HEK293 (cell line): ENCODE results near the gene LYPD3.
A peak's percentile ranks its signal among the peaks of the same experiment; 100 is the strongest.

Experiments
- CTCF ChIA-PET: fragments of 350-600 bp; formaldehyde crosslinking; extraction: SDS; loops from one replicate; lab custom pipeline; 2021; ENCODE audit warnings: antibody characterized with exemption; lab: Yijun Ruan, JAX
- POLR2A ChIA-PET: fragments of 300-600 bp; formaldehyde crosslinking; extraction: SDS; loops from one replicate; lab custom pipeline; 2020; ENCODE audit warnings: antibody characterized with exemption, inconsistent platforms; lab: Yijun Ruan, JAX
- H3K27ac ChIP-seq: fragments of 200-500 bp; sonication (Bioruptor generic); 2 replicates; pipeline ENCODE4 v1.5.1; 2014; ENCODE audit warnings: low read depth, low read length, control low read depth, inconsistent platforms; ENCODE audit errors: extremely low read depth
- H3K36me3 ChIP-seq, 2 experiments: fragments of 200-500 bp in 1 of 2; sonication (Bioruptor generic) in 1 of 2; 1 replicate in 1 of 2; 2 replicates in 1 of 2; pipeline ENCODE4 v1.5.1; 2014 to 2017; ENCODE audit warnings: inconsistent platforms in 2 of 2, low read length in 2 of 2; ENCODE audit not compliant: control insufficient read depth in 2 of 2, insufficient read depth in 1 of 2
- H3K4me1 ChIP-seq: fragments of 200-500 bp; sonication (Bioruptor generic); 2 replicates; pipeline ENCODE4 v1.5.1; 2014; ENCODE audit warnings: mild to moderate bottlenecking, low read length, inconsistent platforms; ENCODE audit not compliant: control insufficient read depth, insufficient read depth
- H3K4me3 ChIP-seq: 2 replicates; pipeline ENCODE4 v1.5.1; 2011; ENCODE audit warnings: low read depth, mild to moderate bottlenecking, control low read depth, low read length, moderate library complexity
- H3K9me3 ChIP-seq: fragments of 200-500 bp; sonication (Bioruptor generic); 2 replicates; pipeline ENCODE4 v1.5.1; 2014; ENCODE audit warnings: low read depth, low read length, inconsistent platforms; ENCODE audit not compliant: control insufficient read depth, insufficient read depth
- GLIS1 ChIP-seq: fragments of 450-650 bp; formaldehyde crosslinking; IDR thresholded peaks from 2 replicates; pipeline ENCODE4 v1.5.1; 2016; ENCODE audit warnings: missing biosample characterization, missing genetic modification characterization
- HIC1 ChIP-seq: fragments of 450-650 bp; formaldehyde crosslinking; IDR thresholded peaks from 2 replicates; pipeline ENCODE4 v1.5.1; 2016; ENCODE audit warnings: missing biosample characterization, missing genetic modification characterization
- PRDM10 ChIP-seq: fragments of 450-650 bp; formaldehyde crosslinking; IDR thresholded peaks from 2 replicates; pipeline ENCODE4 v1.5.1; 2016; ENCODE audit warnings: missing biosample characterization, missing genetic modification characterization
- SP3 ChIP-seq: fragments of 450-650 bp; formaldehyde crosslinking; IDR thresholded peaks from 2 replicates; pipeline ENCODE4 v1.5.1; 2016; ENCODE audit warnings: missing biosample characterization, missing genetic modification characterization
- ZNF121 ChIP-seq: fragments of 450-650 bp; formaldehyde crosslinking; IDR thresholded peaks from 2 replicates; pipeline ENCODE4 v1.5.1; 2016; ENCODE audit warnings: missing biosample characterization, missing genetic modification characterization
- ZNF18 ChIP-seq: fragments of 450-650 bp; formaldehyde crosslinking; IDR thresholded peaks from 2 replicates; pipeline ENCODE4 v1.5.1; 2016; ENCODE audit warnings: missing biosample characterization, missing genetic modification characterization
- ZNF394 ChIP-seq: fragments of 450-650 bp; formaldehyde crosslinking; IDR thresholded peaks from 2 replicates; pipeline ENCODE4 v1.5.1; 2016; ENCODE audit warnings: missing biosample characterization, missing genetic modification characterization, mild to moderate bottlenecking, moderate library complexity, borderline replicate concordance
- ZNF626 ChIP-seq: fragments of 450-650 bp; sonication (Bioruptor Pico); formaldehyde crosslinking; IDR thresholded peaks from 2 replicates; pipeline ENCODE4 v1.5.1; 2018; ENCODE audit warnings: missing biosample characterization, missing genetic modification characterization, inconsistent platforms
- ZNF660 ChIP-seq: fragments of 450-650 bp; IDR thresholded peaks from 2 replicates; pipeline ENCODE4 v1.5.1; 2018; ENCODE audit warnings: missing biosample characterization, mild to moderate bottlenecking, missing genetic modification characterization

The LYPD3 gene

GRCh38 chr19:43460362-43461016, 4.9 kb downstream of the LYPD3 start:
- no peaks in the 10 kb centered on the region for H3K9me3 ChIP-seq
- ChIA-PET POLR2A (interaction anchor here (0.6 to 1.7 kb wide), 3 partner anchors 12 to 135 kb away, joined by 3 to 9 read pairs (median 7); partner anchors contain the start of genes IRGQ and PHLDB3), CTCF (interaction anchor here (1.0 to 12.2 kb wide), 6 partner anchors 14 to 60 kb away, joined by 3 to 180 read pairs (median 8); no protein-coding TSS in a partner anchor)

GRCh38 chr19:43457809-43458208, 7.6 kb downstream of the LYPD3 start:
- H3K27ac ChIP-seq, result no peak overlapping the region
- H3K4me3 ChIP-seq, result no peak overlapping the region
- no peaks in the 10 kb centered on the region for H3K9me3 ChIP-seq
- TF ChIP-seq ZNF660, result no peak
- no peak for TF ChIP-seq ZNF18
- TF ChIP-seq PRDM10 (tag by site-specific recombination), result peak; percentile 70
- no peak for TF ChIP-seq SP3 (tag by site-specific recombination)
- no peak for TF ChIP-seq ZNF394 (tag by site-specific recombination)
- TF ChIP-seq GLIS1 (tag by site-specific recombination), result peak; percentile 42; the same call in 1 of the 2 replicates
- TF ChIP-seq ZNF121 (tag by site-specific recombination), result 0 out of 2 replicates have a peak, but pooled peaks have one; percentile 15
- TF ChIP-seq, all 188 proteins: peak for 3
- Histone ChIP-seq H3K36me3 (no peaks in the 10 kb centered on the region; a peak in 1 of 3 replicates), H3K4me1 (peaks cover 3% of the 10 kb centered on the region; the same call in 1 of the 2 replicates)
- ChIA-PET POLR2A (no interaction called here), CTCF (interaction anchor here (0.7 to 12.2 kb wide), 4 partner anchors 11 to 62 kb away, joined by 3 to 180 read pairs (median 8); no protein-coding TSS in a partner anchor)

More at GRCh38 chr19:43460362-43461016, 4.9 kb downstream of the LYPD3 start:
- H3K4me1 ChIP-seq, result peaks cover 5% of the 10 kb centered on the region; the same call in 1 of the 2 replicates
- no peak overlapping the region for H3K27ac ChIP-seq
- H3K36me3 ChIP-seq, result no peaks in the 10 kb centered on the region; a peak in 1 of 3 replicates
- no peak overlapping the region for H3K4me3 ChIP-seq
- TF ChIP-seq HIC1 (tag by site-specific recombination), result no peak
- peak; percentile 94 for TF ChIP-seq PRDM10 (tag by site-specific recombination)
- no peak for TF ChIP-seq ZNF626
